Measurements from ENCODE around the gene ZNF500.
"Not testable (repeated sequence)": the region's sequence is repeated elsewhere in the genome, so short reads cannot be mapped to it uniquely, and the experiment has no call there.

Gene ZNF500

DNA sequence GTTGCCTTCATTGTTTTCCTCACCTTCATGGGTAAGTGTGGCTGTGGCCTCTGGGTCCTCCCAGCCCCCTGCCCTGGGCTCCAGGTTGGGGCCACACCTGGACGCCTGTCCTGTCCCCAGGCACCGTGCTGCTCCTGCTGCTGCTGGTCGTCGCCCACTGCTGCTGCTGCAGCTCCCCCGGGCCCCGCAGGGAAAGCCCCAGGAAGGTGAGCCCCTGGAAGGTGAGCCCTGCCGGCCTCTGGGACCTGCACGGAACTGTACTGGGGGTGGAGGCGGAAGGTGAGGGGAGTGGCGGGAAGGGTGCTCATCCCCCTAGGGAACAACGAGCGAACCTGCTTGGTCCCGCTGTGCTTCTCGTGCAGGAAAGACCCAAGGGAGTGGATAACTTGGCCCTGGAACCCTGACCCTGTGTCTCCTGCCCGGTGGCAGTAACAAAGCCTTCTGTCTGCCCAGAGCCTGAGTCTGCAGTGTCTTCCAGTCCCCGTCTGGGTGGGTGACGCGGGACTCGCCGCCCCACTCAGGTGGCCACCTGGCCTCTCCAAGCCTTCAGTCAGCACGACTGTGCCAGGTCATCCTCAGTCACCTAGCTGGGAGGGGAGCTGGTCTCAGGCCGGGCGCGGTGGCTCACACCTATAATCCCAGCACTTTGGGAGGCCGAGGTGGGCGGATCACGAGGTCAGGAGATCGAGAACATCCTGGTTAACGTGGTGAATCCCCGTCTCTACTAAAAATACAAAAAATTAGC lies 29.0 kb upstream of the ZNF500 start:
- no peak for DNase-seq

DNA sequence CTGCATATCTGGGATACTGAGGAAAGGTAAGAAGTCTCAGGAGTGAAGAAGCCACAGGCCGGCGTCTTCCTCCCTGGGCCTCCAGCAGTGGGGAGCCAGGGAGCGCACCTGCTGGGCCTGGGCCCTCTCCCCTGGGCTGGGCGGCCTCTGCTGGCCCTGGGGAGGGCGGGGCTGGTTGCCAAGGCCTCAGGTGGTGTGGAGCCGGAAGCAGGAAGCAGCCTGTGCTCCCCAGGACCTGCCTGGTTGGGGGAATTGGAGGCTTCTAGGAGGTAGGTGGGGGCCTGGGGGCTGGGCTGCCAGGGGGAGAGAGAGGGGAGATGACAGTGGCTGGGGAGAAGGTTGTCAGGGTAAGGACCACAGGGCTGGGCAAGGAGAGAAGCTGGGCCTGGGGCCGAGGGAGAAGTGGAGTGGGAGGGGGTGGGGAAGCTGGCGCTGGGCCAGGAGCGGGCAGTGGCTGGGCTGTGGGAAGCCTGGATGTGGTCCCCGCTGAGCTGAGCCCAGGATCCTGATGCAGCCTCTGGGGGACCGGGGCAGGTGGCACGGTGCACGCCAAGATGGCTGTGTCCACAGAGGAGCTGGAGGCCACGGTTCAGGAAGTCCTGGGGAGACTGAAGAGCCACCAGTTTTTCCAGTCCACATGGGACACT lies 28.3 kb upstream of the ZNF500 start, which contains the start of gene SMIM22:
Gene SMIM22, plus strand, starts transcription at position 189 of the 647 bp plus-strand sequence. Its CDS starts 366 bp downstream, at position 555.
- no peak for DNase-seq

DNA sequence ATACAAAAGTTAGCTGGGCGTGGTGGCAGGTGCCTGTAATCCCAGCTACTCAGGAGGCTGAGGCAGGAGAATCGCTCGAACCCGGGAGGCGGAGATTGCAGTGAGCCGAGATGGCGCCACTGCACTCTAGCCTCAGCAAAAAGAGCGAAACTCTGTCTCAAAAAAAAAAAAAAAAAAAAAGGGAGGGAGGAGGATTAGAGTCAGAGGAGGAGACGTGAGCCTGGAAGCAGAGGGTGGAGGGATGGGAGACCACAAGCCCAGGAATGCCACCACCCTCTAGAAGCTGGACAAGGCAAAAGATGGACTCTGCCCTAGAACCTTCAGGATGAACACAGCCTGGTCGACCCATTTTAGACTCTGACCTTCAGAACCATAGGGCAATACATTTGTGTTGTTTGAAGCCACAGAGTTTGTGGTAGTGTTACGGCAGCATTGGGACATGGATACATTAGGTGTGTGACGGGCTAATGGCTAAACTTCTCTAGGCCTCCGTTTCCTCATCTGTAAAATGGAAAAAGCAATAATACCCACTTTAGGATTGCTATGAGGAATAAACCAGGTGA lies 26.1 kb upstream of the ZNF500 start:
- DNase-seq, result no peak

DNA sequence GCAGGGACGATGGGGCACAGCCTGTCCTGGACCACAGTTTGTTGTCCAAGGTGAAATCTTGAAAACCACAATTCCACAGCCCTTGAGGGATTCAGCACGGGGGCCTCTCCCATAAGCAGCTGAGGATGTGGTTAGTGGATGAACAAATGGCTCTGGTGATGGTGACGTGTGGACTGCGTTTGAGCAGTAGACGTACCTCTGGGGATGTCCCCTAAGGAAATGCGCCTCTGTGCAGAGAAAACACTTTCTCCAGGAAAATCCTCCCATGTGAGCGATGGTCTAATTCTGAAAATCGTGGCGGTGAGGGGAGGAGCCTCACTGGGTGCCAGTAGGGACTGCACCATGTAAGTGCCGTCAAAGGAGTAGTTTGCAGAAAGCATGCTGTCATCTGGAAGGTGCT lies 23.9 kb upstream of the ZNF500 start:
- DNase-seq, result no peak

DNA sequence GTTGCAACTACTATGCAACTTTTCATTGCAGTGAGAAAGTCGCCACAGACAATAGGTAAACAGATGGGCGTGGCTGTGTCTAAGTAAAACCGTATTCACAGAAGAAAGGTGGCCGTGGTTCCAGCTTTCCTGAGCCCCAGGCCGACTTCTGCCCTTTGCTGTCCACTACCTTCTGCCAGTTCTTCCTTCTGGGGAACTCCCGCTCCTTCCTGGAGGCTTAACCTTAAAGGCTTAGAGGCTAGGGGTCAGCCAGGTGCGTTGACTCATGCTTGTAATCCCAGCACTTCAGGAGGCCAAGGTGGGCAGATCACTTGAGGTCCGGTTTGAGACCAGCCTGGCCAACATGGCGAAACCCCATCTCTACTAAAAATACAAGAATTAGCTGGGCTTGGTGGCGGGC lies 23.3 kb upstream of the ZNF500 start:
- no peak for DNase-seq

DNA sequence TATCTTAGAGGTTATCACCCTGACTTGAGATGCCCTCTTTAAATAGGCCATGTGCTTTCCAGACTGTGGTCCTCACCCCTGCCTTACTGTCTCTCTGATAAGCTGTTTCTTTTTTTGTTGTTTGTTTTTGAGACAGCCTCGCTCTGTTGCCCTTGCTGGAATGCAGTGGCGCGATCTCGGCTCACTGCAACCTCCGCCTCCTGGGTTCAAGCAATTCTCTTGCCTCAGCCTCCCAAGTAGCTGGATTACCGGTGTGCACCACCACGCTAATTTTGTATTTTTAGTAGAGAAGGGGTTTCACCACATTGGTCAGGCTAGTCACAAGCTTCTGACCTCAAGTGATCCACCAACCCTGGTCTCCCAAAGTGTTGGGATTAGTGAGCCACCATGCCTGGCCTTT lies 21.9 kb upstream of the ZNF500 start:
- no peak for DNase-seq

DNA sequence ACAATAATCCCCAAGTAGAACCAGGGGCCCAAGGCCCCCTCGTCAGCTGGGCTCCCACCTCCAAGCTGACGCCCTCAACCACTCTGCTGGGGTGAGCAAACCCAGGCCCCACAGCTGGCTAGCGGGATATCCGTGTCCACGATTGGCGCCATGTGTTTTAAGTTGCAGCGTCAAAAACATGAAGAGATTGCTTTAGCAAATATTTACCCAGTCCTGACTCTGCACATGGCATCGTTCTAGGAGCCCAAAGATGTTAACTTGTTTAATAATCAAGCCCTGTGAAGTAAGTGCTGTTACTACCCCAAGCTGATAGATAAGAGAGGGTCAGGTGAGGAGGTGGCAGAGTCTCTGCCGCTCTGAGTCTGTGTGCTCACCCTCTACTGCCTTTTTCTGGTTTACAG lies 21.5 kb upstream of the ZNF500 start:
- no peak for DNase-seq

DNA sequence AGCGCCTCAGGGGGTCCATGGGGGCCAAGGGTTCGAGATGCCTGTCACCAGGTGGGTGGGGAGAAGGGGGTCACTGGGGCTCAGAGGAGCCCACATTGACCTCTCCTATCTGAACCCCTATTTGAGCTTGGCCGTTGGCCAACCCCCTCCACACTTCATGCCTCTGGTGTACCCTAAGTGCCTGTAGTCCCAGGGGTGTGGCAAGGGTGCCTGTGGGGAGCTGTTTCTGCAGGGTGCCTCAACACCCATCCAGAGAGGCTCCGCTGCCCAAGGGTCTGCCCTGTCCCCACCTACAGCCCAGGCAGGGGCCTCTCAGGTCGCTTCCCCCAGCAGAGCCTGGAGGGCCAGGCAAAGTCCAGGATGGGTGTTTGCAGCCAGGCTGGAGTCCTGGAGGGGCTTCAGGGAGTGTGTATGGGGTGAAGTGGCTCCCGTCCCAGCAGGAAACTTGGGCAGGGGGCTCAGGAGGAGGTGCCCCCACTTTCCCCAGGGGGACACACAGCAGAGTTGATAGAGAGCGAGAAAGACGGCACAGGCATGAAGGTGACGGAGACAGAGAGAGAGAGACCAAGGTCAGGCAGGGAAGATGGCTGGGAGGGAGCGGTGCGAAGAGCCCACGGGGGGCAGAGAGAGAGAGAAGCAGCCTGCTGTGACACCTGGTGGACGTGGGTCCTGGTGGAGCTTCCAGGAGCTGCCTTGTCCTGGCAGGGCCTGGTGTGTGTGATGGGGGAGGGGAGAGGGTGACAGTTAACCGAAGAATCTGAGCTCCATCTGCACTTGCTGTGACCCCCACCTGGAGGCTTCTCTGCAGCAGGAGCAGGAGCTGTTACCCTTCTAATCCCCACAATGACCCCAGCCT lies 20.9 kb upstream of the ZNF500 start, which contains the start of gene SEPTIN12:
Gene SEPTIN12, minus strand, starts transcription at position 719 of the 856 bp plus-strand sequence. Its CDS starts 700 bp downstream, at position 19.
- DNase-seq, result no peak

DNA sequence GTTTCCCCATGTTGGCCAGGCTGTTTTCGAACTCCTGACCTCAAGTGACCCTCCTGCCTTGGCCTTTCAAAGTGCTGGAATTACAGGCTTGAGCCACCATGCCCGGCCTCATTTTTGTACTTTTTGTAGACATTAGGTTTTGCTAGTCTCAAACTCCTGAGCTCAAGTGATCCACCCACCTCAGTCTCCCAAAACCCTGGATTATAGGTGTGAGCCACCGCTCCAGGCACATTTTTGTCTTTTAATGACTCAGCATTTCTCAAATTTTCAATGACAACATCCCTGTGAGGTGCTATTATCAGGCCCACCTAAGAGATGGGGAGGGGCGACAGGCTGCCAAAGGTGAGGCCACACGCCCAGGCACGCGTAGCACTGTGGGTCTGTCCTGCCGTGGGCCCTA lies 20.1 kb upstream of the ZNF500 start:
- DNase-seq, result no peak

DNA sequence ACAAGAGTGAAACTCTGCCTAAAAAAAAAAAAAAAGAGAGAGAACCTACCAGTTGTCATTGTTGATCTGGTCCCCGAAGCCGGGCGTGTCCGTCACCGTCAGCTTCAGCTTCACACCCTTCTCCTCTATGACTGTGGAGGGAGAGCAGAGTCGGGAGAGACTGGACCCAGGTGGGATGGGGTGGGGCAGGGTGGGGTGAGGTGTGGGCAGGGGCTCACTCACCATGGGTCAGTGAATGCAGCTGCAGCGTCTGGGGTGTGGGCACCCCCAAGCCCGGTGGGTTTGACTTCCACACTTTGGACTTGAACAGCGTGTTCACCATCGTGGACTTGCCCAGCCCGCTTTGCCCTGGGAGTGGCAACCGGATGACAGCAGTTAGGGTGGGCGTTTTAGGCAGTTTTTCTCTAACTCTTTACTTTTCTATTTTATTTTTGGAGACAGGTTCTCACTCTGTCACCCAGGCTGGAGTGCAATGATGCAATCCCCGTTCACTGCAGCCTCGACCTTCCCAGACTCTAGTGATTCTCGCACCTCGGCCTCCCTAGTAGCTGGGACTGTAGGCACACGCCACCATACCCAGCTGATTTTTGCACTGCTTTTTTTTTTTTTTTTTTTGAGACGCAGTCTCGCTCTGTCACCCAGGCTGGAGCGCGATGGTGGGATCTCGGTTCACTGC lies 18.9 kb upstream of the ZNF500 start:
- no peak for DNase-seq

DNA sequence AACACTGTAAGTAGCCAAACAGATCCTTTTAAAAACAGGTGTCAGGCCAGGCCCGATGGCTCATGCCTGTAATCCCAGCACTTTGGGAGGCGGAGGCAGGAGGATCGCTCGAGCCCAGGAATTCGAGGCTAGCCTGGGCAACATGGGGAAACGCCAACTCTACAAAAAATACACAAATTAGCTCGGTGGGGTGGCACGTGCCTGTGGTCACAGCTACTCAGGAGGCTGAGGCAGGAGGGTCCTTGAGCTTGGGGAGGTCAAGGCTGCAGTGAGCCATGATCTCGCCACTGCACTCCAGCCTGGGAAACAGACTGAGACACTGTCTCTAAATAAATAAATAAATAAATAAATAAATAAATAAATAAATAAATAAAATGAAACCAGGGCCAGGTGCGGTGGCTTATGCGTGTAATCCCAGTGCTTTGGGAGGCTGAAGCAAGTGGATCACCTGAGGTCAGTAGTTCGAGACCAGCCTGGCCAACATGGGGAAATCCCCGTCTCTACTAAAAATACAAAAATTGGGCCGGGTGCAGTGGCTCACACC lies 17.6 kb upstream of the ZNF500 start:
- not testable (repeated sequence) for DNase-seq

DNA sequence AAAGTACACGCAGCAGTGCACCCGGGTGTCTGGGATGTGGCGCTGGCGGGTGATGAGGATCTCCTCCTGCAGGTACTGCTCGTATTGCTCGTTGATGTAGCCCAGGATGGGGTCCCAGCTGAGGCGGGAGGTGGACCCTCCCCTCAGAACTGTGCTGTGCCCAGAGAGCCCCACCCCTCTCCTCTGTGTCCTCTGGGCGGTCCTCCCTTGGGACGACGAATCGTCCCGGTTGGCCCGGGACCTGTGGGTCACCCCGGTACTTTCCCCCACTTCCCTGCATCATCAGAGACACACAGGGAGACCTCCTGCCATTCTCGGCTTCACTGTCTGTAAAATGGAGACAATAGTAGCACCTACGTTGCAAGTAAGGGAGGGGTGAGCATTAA lies 17.0 kb upstream of the ZNF500 start:
- DNase-seq, result no peak

DNA sequence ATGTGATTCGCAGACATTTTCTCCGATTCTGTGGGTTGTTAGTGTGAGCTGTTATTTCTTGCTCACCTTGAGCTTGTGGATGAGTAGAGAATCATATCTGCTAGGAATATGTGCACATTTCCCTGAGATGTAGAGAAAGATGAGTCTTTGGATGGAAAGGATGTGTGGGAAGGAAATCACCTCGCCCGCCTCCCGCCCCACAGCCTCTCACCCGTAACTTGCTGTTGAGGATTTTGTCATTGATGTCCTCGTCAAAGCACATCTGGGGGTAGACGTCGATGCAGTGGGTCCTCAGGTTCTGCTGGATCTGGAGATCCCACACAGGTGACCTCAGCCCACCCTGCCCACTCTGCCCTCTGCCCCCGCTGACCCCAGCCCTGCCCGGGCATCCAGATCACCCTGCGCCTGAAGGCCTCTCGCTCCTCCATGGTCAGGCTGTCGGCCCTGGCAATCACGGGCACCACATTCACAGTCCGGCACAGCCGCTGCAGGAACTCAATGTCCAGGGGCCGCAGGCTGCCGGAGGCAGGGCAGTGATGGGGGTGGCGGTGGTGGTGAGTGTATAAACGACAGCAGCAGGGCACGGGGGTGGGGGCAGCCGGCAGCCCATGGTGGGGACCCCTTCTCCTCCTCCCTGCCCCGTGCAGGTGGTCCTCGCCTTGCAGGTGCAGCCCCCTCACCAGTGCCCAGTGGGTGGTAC lies 16.4 kb upstream of the ZNF500 start:
- DNase-seq, result no peak

DNA sequence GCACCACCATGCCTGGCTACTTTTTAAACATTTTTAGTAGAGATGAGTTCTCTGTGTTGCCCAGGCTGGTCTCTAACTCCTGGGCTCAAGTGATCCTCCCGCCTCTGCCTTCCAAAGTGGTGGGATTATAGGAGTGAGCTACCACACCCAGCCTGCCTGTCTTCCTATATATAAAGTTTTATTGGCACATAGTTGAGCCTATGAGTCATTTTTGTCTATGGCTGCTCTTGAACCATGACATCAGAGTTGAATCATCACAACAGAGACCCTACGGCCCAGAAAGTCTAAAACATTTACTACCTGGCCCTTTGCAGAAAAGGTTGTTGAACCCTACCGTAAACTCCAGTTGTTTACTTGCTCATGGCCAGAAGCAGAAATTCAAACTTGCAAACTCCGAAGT lies 13.3 kb upstream of the ZNF500 start:
- peak; percentile 45 for DNase-seq

DNA sequence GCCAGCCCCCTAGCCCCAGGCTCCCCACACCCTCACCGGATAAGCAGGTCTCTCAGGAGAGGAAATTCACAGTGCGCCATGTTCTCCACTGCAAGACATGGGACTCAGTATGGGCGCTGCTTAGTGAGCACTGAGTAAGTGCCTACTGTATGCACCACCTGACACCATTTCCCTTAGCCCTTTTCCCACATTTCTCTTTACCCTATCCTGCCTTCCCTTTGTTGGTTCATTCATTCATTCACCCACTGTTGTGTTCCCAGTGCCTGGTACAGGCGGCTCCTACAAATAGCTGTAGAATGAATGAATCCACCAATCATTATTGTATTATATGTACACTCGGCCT lies 11.1 kb upstream of the ZNF500 start:
- DNase-seq, result no peak

DNA sequence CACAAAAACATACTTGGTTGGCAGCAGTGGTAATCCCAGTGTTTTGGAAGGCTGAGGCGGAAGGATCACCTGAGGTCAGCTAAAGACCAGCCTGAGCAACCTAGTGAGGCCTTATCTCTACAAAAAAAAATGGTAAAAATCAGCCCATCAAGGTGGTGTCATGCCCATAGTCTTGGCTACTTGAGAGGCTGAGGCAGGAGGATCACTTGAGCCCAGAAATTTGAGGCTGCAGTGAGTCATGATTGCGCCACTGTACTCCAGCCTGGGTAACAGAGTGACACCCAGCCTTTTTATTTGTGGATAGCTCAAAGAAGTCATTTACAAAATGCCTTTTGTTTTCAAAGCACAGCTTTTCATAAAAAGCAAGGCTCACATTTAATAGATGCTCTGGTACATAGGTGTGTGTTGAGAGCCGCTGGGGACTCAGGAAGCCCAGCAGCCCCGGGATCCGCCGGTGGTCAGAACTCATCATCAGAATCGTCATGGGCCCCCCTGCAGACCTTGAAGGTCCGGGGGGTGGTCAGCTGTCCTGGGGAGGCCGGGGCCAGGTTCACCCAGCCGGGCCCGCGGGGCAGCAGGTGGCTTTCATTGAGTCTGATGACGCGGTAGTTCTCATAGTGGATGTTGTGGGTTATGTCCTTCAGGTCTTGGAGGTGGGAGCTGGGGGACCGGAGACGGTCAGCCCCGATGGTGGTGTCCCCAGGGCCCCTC lies 10.5 kb upstream of the ZNF500 start:
- DNase-seq, result no peak

DNA sequence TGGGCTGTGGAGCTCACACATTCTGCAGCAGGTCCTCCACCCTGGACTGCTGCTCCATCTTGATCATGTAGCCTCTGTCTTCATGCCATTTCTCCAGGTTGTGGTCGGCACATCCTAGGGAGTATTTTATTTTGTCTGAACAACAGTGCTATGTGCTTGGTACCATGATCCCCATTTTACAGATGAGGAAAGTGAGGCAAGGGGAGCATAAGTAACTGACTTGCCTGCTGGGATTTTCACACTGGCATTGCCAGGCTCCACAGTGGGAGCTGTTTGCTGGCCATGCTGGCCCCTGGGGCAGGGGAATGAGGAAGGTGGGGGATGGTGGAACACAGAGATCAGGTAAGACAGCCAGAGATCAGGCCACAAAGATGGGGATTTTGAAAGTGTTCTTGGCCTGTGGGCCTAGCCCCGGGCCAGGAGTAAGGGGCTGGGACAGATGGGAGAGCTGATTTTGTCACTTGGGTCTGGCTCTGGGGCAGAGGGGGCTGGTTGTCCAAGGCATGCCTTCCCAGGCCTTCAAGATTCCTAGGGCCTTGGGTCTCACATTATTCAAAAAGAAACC lies 9.3 kb upstream of the ZNF500 start:
- no peak for DNase-seq

DNA sequence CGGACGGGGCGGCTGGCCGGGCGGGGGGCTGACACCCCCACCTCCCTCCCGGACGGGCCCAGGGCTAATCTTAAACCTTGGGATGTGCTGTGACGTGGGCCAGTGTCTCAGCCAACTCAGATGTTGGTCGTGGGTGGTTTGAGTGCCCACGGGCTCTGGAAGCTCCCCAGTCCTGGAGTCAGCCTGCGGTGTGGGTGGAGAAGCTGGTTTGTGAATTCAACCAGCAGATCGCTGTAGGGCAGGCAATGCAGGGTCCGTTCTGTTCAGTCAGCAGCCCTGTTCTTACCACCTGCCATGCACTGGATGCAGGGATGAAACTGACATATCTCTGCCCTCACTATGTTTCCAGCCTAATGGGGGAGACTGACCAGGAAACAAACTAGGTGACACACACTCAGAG lies 8.0 kb upstream of the ZNF500 start:
- DNase-seq, result no peak

DNA sequence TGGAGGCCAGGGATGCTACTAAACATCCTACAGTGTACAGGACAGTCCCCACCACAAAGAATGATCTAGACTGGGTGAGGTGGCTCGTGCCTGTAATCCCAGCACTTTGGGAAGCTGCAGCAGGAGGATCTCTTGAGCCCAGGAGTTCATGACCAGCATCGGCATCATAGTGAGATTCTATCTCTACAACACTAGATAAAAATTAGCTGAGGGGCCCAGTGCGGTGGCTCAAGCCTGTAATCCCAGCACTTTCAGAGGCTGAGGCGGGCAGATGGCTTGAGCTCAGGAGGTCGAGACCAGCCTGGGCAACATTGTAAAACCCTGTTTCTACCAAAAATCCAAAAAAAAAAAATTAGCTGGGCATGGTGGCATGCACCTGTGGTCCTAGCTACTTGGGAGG lies 5.4 kb upstream of the ZNF500 start:
- DNase-seq, result no peak

DNA sequence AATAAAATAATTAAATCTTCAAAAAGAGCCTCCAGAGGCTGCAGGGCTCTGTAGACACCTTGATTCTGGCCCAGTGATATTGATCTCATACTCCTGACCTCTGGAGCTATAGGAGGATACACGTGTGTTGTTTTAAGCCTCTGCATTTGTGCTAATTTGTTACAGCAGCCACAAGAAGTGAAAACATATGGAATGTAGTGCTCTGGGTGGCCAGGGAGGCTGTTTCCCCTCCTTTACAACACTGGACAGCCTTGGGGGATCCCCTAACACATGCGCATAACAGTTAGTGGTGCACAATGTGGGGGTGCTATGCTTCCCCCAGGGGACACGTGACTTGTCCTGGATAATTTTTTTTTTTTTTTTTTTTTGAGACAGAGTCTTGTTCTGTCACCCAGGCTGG lies 4.7 kb upstream of the ZNF500 start:
- DNase-seq, result no peak

DNA sequence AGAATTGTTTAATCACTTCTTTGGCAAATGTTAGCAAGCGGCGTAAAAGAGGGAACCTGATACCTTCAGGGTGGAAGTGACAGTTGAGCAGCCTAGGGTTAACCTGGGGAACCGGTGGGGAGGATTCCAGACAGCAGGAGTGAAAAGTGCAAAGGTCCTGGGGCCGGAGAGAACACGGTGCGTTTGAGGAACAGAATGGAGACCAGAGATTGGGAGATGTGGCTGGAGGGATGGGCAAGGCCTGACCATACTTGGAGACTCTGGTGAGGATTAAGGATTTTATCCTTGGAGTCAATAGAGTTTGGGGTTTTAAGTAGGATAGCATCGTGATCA lies 2.3 kb upstream of the ZNF500 start:
- no peak for DNase-seq
